Peyer's patch (tissue), 4 donors: Measurements from ENCODE around the gene CFAP97. TPM values are rescaled to one million over a fixed set of nuclear protein-coding genes. Genes with fewer than 3 reads are reported as not detected.

Experiments
- DNase-seq, 3 donors: peaks; one replicate each; pipeline ENCODE4 v3.0.0-alpha.2; 2017 to 2019
- H3K27ac ChIP-seq, 4 donors: fragments of 200-600 bp; sonication (generic); one replicate each; pipeline ENCODE4 v1.5.1; 2016 to 2019
- H3K27me3 ChIP-seq, 2 donors: fragments of 200-600 bp; sonication (generic); one replicate each; pipeline ENCODE4 v1.5.1; 2019
- H3K36me3 ChIP-seq, 3 donors: fragments of 200-600 bp; sonication (generic); one replicate each; pipeline ENCODE4 v1.5.1; 2016 to 2019
- H3K4me1 ChIP-seq, 4 donors: fragments of 200-600 bp; sonication (generic); one replicate each; pipeline ENCODE4 v1.5.1; 2016 to 2019
- H3K4me3 ChIP-seq, 4 donors: fragments of 200-600 bp; sonication (generic); 1 replicate in 3 of 4; 2 replicates in 1 of 4; pipeline ENCODE4 v1.5.1; 2016 to 2019; ENCODE audit warnings: mild to moderate bottlenecking in 1 of 4
- H3K9me3 ChIP-seq, 4 donors: fragments of 200-600 bp; sonication (generic); one replicate each; pipeline ENCODE4 v1.5.1; 2016 to 2019; ENCODE audit warnings: mild to moderate bottlenecking in 1 of 4
- POLR2A ChIP-seq, 2 donors: fragments of 450-650 bp; IDR thresholded peaks; one replicate each; pipeline ENCODE4 v1.5.1; 2017; ENCODE audit warnings: antibody characterized with exemption in 2 of 2, mild to moderate bottlenecking in 2 of 2, moderate library complexity in 2 of 2
- total RNA-seq, 4 donors: library from RNA; depleted of rRNA; stranded (reverse); fragments of >200 nt; gene quantifications; one replicate each; pipeline ENCODE4 v1.1.0, GENCODE V29; 2016
- TF ChIP-seq, protein P1 (sequence below), 6 experiments: fragments of 450-650 bp in 4 of 6; fragments of 200-600 bp in 2 of 6; sonication (generic) in 1 of 6; IDR thresholded peaks; one replicate each; pipeline ENCODE4 v1.5.1; 2017 to 2019; ENCODE audit warnings: antibody characterized with exemption in 6 of 6, mild to moderate bottlenecking in 3 of 6, moderate library complexity in 1 of 6

CFAP97 gene
- total RNA-seq, 4 donors from 2014 or later, result 10.9 to 32.2 (median 12.7) TPM

DNA sequence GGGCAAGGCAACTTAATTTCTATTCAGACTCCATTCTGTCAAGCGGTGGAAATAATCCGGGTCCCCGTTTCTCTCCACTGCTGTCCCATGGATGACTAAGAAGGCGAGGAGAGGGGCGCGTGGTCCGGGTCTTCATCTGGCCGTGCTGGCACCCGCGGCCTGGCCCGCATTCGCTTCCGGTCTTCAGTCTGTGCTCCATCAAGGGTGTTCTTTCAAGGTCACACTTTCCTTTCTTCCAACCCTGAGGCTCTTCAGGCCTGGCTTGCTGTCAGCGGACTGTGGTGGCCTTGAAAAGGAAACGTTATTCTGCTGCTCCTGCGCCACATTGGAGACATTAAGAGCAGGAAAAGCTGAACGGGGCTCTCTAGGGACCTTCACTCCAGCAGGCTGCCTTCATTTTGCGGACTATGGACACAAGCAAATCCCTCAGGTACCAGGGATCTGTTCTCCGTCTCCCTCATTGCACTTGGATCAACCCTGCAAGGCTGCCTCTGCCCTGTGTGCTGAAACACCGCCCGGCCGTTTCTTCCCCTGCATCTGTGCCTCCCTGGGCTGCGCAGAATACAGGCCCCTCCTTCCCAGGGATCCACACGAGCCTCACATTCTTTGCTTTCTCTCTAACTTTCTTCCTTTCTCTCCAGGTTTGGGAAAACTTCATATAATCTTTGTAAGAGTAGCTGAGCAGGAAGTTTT is 66.4 kb downstream of the CFAP97 start:
- no peaks in the 10 kb centered on the region for H3K27me3 ChIP-seq
- no peaks in the 10 kb centered on the region for H3K9me3 ChIP-seq
- peaks cover 0 to 3% (median 0%) of the 10 kb centered on the region in 4 donors for H3K4me1 ChIP-seq
- no peaks in the 10 kb centered on the region for H3K36me3 ChIP-seq
- no peak for TF ChIP-seq POLR2A (IDR thresholded peaks at IDR 0.05)
- TF ChIP-seq, protein P1, sequence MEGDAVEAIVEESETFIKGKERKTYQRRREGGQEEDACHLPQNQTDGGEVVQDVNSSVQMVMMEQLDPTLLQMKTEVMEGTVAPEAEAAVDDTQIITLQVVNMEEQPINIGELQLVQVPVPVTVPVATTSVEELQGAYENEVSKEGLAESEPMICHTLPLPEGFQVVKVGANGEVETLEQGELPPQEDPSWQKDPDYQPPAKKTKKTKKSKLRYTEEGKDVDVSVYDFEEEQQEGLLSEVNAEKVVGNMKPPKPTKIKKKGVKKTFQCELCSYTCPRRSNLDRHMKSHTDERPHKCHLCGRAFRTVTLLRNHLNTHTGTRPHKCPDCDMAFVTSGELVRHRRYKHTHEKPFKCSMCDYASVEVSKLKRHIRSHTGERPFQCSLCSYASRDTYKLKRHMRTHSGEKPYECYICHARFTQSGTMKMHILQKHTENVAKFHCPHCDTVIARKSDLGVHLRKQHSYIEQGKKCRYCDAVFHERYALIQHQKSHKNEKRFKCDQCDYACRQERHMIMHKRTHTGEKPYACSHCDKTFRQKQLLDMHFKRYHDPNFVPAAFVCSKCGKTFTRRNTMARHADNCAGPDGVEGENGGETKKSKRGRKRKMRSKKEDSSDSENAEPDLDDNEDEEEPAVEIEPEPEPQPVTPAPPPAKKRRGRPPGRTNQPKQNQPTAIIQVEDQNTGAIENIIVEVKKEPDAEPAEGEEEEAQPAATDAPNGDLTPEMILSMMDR (IDR thresholded peaks at IDR 0.05), result no peak
- no peak overlapping the region for H3K4me3 ChIP-seq
- DNase-seq, result no peak
- H3K27ac ChIP-seq, result no peak overlapping the region

DNA sequence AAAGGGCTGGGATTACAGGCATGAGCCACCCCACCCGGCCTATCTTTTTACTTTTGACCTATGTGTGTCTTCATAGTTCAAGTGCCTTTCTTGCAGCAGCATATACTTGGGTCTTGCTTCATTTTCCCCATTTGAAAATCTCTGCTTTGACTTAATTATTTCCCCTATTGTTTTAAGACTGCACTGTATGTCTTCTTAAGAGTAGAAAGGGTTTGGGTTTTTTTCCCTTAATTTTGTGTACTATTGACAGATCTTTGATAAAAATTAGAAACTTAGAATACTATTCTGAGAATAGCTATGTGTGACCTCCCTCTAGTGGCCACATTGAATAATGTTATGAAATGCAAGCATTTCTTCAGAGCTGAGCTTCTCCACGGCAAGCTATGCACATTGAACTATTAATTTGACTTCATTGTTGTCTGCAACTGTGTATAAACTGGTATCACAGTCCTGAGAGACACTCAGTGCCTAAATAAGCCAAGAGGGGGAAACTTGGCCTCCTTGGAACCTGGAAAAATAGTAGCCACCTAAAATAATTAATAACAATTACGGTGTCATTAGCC is 69.4 kb downstream of the CFAP97 start:
- H3K9me3 ChIP-seq, result no peaks in the 10 kb centered on the region
- no peak for TF ChIP-seq POLR2A (IDR thresholded peaks at IDR 0.05)
- TF ChIP-seq, protein P1 (IDR thresholded peaks at IDR 0.05), result peak; percentile 55 to 84 (median 80)
- H3K27me3 ChIP-seq, result no peaks in the 10 kb centered on the region
- H3K36me3 ChIP-seq, result no peaks in the 10 kb centered on the region
- no peak for DNase-seq
- H3K4me3 ChIP-seq, result no peak overlapping the region
- no peak overlapping the region for H3K27ac ChIP-seq
- H3K4me1 ChIP-seq, result no peaks in the 10 kb centered on the region

DNA sequence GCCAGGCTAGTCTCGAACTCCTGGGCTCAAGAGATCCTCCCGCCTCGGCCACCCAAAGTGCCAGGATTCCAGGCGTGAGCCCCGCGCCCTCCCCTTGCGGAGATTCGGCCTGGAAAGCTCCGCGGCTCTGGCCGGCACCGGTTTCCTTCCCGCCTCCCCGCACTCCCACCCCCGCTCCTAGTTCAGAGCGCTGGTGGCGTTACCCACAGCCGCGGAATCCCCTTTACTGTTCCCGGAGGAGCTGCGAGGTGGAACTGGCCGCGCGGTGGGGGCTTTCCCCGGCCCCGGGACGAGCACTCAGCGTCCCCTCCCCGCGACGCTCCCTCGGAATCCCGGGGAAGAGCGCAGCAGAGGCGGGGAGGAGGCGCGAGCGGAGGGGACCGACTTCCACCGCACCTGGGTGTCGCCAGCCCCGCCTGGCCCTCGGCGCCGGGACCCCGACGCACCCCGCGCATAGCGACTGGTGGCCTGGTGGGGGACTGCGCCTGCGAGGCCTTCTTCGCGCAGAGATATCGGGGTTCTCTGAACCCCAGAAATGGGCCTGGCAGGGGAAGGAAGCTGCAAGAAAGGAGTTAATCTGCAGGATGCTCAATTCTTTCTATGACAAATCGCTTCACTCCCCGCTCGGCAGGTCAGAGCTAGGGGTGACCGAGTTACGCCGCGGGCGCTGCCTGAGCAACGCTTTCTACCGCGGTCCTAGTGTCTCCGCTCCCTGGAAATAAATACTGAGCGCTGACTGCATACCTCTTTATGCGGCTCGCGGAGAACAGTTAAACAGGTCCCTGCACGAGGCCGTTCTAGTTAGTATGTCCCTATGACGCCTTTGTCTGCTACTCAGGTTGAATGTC is 75.3 kb downstream of the CFAP97 start:
- Histone ChIP-seq H3K9me3 (no peaks in the 10 kb centered on the region), H3K4me1 (peaks cover 0 to 21% (median 11%) of the 10 kb centered on the region in 4 donors), H3K4me3 (peak overlapping the region; percentile 38 to 56 (median 52)), H3K27ac (peak overlapping the region in 2 of 4 donors; percentile 3 to 25), H3K36me3 (no peaks in the 10 kb centered on the region), H3K27me3 (peaks cover 0 to 9% of the 10 kb centered on the region in 2 donors)
- no peak for DNase-seq
- TF ChIP-seq, protein P1 (IDR thresholded peaks at IDR 0.05), result peak in 1 of 6 experiments; percentile 16
- TF ChIP-seq POLR2A (IDR thresholded peaks at IDR 0.05), result no peak

DNA sequence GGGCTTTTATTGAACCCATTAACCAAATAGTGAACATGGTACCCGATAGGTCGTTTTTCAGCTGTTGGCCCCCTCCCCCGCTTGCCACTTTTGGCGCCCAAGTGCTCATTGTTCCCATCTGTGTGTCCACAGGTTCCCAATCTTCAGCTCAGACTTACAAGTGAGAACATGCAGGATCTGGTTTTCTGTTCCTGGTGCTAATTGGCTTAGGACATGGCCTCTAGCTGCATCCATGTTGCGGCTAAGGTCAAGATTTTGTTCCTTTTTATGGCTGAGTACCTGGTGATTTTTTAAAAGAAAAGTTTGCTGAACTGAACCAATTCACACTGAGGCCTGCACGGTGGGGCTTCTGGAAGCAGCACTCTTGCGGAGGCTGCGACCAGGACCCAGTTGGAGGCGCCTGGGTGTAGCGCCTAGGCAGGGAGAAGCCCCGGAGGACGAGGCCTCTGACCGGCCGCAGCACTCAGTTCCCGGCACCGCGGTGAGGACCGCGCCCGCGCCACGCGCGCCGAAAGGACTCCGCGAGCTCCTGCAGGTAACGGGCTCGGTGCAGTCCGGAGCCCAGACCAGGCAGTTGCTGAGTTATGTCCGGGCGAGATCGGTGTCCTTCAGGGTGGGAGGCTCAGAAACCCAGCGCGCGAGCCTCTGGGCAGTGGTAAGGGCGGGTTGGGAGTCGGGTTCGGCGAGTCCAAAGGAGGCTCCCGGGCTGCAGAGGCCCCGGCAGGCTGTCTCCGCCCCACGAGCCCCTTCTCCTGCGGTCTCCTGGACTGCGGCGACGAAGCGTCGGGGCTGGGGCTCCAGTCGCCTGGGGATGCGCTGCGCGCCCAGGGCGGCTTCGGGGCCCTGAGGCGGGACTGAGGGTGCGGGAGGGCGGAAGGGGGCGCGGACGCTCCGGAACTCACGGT is 76.5 kb downstream of the CFAP97 start:
- Histone ChIP-seq H3K4me3 (peak overlapping the region; percentile 38 to 56 (median 52)), H3K27me3 (peaks cover 0 to 9% of the 10 kb centered on the region in 2 donors), H3K36me3 (no peaks in the 10 kb centered on the region), H3K27ac (no peak overlapping the region), H3K9me3 (no peaks in the 10 kb centered on the region), H3K4me1 (peaks cover 0 to 21% (median 11%) of the 10 kb centered on the region in 4 donors)
- no peak for TF ChIP-seq POLR2A (IDR thresholded peaks at IDR 0.05)
- TF ChIP-seq, protein P1 (IDR thresholded peaks at IDR 0.05), result no peak
- DNase-seq, result no peak

DNA sequence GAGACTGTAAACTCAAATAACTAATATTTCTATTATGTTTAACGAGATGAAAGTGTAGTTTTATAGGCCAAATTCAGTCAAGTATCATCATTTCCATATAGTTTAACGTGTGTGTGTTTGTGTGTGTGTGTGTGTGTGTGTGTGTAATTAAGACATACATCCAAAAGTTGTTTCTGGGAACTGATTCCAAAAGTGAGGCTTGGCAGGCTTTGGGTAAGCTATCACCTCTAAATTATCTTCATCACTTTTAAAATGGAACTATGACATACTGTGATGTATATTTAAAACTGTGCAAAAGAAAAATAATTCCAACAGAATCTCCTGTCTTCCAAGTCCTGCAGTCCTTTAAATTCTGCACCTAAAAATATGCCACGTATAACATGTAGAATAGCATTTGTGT is 79.8 kb downstream of the CFAP97 start:
- DNase-seq, result no peak
- H3K9me3 ChIP-seq, result no peaks in the 10 kb centered on the region
- no peaks in the 10 kb centered on the region for H3K36me3 ChIP-seq
- peaks cover 0 to 19% (median 11%) of the 10 kb centered on the region in 4 donors for H3K4me1 ChIP-seq
- H3K4me3 ChIP-seq, result no peak overlapping the region
- H3K27me3 ChIP-seq, result peaks cover 0 to 9% of the 10 kb centered on the region in 2 donors
- no peak overlapping the region for H3K27ac ChIP-seq
- no peak for TF ChIP-seq POLR2A (IDR thresholded peaks at IDR 0.05)
- TF ChIP-seq, protein P1 (IDR thresholded peaks at IDR 0.05), result no peak
